Measurements from ENCODE around the gene CYSTM1.

CYSTM1 gene

GRCh38 chr5:140258016-140258415 lies 83.0 kb downstream of the CYSTM1 start:
- DNase-seq (ENCODE audit: low read depth in 2 of 2), result no peak

DNA sequence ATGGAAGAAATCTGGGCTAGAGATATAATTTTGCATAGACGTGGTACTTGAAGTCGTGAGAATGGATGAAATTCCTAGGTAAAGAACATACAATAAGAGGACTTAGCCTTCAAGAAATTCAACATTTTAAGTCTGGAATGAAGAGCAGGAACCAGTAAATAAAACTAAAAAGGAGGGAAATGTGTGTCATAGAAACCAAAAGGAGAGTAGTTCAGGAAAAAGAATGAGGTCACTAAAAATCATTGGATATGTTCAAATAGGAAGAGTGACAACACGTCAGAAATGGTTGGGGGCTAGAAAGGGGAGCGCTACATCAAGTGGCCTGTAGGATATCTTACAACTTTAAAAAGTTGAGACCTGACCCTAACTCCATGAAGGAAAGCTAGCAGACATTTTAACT lies 83.9 kb downstream of the CYSTM1 start:
- DNase-seq (ENCODE audit: low read depth in 2 of 2), result no peak

DNA sequence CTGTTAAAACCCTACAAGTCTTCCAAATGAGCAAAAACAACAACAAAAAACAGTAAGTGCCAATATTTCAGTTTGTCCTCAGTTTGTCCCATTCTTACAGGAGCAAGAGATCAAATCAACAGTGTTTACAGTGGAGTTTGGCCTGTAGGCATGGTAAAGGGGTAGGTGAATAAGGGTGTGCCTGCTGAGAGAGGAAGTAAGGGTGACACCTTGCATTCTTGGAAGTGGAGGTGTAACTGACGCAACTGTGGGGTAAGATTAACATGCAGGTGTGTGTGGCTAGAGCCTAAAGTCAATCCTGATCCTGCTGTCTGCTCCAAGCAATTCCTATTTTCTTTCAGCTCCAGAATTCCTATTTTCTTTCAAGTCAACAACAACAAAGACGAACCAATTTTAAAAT lies 84.5 kb downstream of the CYSTM1 start:
- no peak for DNase-seq (ENCODE audit: low read depth in 2 of 2)

GRCh38 chr5:140260089-140260656 lies 85.2 kb downstream of the CYSTM1 start:
- DNase-seq (ENCODE audit: low read depth in 2 of 2), result no peak

DNA sequence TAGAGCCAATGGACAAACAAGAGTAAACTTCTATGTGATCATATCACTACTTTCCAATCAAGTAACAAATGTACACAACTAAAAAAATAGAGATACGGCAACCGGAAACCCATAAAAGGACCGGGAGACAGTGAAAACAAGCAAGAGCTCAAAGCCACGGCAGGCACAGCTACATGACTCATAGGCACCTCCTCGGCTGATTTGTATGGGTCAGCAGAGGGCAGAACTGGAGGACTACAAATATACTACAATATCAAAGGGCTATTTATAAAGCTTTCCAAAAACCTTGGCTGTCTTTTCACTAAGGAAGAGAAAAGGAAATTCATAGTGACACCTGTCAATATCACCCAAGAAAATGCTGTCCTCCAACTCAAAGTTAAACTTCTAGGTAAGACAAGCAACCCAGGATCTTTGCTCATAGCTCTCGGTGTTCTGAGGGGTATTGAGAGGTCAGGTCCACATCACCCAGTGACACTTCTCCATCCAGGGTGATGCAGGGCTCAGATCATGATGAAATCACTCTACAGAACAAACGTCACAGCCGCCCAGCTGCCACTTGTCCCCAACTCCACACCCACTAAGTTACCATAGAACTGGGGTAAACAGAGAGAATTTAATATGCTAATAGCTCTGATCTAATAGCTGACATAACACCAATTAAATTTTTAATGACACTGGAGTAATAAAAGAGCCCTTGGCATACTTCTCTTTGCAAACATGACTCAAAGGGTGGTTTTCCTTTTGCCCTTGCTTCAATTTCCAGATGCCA lies 86.6 kb downstream of the CYSTM1 start:
- no peak for DNase-seq (ENCODE audit: low read depth in 2 of 2)

DNA sequence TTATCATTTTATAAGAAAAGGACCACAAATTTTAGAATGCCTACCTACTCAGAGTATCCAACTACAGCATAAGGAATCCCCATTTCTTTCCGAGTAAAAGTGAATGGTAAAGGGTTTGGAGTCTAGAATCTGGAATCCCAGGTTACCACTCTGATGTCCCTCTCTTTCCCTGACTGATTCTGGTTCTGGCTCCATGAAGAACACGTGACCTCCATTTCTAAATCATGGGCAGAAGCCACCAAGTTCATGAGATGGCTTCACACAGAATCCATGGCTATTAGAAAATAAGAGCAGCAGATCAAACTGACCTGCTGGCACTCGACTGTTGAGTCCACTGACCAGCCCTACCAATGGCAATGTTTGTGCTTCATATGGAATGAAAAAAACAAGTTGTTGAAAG lies 87.2 kb downstream of the CYSTM1 start:
- DNase-seq (ENCODE audit: low read depth in 2 of 2), result no peak

- no peak for DNase-seq (ENCODE audit: low read depth in 2 of 2)
Observed at GRCh38 chr5:140262839-140263238, 87.9 kb downstream of the CYSTM1 start.

DNA sequence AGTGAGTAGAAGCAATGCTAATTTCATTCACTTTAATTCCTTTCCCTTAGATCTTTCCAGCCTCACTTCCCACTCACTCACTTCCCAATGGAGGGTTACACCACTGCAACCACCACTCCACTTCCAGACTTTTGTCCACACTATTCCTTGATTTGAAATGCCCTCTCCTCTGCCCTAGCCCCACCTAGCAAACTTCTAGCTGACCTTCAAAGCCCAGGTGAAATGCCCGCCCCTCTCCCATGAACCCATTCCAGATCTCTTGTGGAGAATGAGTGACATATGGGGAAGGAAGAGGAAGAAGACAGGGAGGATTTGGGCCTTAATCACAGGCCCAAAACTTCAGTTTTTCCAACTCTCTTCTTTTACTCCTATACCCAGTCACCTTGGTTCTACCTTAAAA lies 90.9 kb downstream of the CYSTM1 start:
- DNase-seq (ENCODE audit: low read depth in 2 of 2), result no peak

GRCh38 chr5:140266471-140267200 lies 91.6 kb downstream of the CYSTM1 start:
- DNase-seq (ENCODE audit: low read depth in 2 of 2), result no peak

GRCh38 chr5:140267201-140267540 lies 92.2 kb downstream of the CYSTM1 start:
- DNase-seq (ENCODE audit: low read depth in 2 of 2), result no peak

- no peak for DNase-seq (ENCODE audit: low read depth in 2 of 2)
Observed at GRCh38 chr5:140267559-140268018, 92.6 kb downstream of the CYSTM1 start.

DNA sequence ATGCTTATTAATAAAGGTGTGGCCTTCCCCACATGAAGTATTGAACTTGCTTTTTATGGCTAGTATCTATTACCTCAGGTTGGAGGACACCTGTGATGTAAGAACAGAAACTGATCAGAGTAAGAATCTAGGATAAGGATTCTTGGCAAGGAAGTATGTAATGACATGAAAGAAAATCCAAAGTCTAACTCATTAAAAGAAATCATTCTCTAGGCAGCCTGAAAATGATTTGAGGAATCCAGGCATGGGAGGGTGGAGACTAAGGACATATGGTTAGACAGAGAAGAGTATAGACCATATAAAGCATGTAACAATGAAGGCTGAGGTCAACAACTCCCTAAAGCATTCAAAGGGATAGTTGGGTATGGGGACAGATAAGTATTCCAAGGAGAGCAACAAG lies 95.0 kb downstream of the CYSTM1 start:
- DNase-seq (ENCODE audit: low read depth in 2 of 2), result no peak

DNA sequence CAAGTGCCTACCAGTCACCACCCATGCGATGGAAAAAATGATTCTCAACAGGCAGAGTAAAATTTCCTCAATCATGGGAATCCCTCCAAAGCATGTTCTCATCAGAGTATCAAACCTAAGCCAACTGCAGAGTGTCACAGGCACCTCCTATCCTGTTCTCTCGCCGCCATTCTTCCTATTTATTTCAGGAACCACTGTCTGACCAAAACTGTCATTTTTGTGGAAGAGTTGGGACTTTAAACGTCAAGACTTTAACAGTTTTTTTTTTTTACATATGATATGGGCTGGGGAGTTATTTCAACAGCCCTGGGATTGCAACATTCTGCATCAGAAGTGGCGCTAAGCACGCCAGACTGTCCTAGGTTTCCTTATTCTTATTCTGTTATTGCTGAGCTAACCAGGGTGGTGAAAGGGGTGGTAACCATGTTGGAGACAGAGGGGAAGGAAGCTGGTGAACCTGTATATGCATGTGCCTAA lies 98.5 kb downstream of the CYSTM1 start:
- DNase-seq (ENCODE audit: low read depth in 2 of 2), result no peak

DNA sequence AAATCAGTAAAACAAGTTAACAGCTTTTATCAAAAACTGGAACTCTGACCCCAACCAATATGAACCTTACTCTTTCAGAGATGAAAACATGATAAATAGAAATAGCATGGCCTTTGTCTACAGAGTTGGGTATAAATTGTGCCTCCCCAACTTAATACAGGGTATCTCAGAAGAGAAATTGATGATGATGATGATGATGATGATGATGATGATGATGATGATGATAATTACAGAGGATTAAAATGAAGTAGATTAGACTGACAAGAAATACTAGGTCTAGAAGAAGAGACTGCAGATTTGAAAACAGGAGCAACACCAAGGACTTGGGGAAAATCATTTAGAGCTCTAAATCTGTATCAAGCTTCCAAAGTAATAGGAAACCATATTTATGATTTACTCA lies 100.8 kb downstream of the CYSTM1 start:
- no peak for DNase-seq (ENCODE audit: low read depth in 2 of 2)

- DNase-seq (ENCODE audit: low read depth in 2 of 2), result no peak
Observed at GRCh38 chr5:140282266-140282665, 107.3 kb downstream of the CYSTM1 start.

GRCh38 chr5:140284013-140284412 lies 109.0 kb downstream of the CYSTM1 start:
- DNase-seq (ENCODE audit: low read depth in 2 of 2), result no peak

DNA sequence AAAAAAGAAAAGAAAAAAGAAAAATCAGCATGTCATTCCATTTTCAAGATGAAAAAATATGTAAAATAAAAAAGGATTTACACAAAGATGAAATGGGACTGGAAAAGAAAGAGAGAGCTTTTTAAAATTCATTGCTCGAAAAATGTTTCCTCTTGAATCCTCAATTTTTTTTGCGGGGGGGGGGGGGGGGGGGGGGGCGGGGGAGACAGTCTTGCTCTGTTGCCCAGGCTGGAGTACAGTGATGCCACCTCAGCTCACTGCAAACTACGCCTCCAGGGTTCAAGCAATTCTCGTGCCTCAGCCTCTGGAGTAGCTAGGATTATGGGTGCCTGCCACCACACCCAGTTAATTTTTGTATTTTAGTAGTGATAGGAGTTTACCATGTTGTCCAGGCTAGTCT lies 111.4 kb downstream of the CYSTM1 start:
- no peak for DNase-seq (ENCODE audit: low read depth in 2 of 2)

DNA sequence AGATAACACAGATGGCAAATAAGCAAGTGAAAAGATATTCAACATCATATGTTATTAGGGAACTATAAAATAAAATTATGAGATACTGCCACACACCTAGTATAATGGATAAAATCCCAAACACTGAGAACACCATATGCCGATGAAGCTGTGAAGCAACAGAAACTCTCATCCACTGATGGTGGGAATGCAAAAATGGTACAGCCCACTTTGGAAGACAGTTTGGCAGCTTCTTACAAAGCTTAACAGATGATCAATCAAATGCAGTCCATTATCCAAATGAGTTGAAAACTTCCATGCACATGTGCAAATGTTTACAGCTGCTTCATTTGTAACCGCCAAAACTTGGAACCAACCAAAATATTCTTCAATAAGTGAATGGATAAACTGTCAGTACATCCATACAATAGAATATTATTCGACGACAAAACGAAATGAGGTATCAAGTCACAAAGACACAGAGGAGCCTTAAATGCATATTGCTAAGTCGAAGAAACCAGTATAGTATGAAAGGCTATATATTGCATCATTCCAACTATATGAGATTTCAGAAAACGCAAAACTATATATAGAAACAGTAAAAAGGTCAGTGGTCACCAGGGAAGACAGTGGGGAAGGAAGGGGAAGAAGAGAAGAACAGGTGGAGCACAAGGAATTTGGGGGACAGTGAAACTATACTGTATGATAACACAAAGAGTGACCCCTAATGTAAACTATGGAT lies 113.0 kb downstream of the CYSTM1 start:
- DNase-seq (ENCODE audit: low read depth in 2 of 2), result no peak

GRCh38 chr5:140292212-140293036 lies 117.4 kb downstream of the CYSTM1 start:
- DNase-seq (ENCODE audit: low read depth in 2 of 2), result no peak

All from stimulated activated CD8-positive, alpha-beta memory T cell treated with anti-CD3 and anti-CD28 coated beads, Interleukin-15, amount 100 ng/mL, for 48 hours (primary cell).